ENCODE results near the gene TAF9. TPM values are rescaled to one million over a fixed set of nuclear protein-coding genes. Genes with fewer than 3 reads are reported as not detected.
"Not testable (repeated sequence)": the region's sequence is repeated elsewhere in the genome, so short reads cannot be mapped to it uniquely, and the experiment has no call there.

Gene TAF9
- total RNA-seq, 1 experiment from 2014 or later, result 76.1 TPM

GRCh38 chr5:69334793-69335268 is 34.5 kb downstream of the TAF9 start (continued):
- TF ChIP-seq HMGXB4 (CRISPR knock-in tag; IDR thresholded peaks at IDR 0.05) (0 out of 2 replicates have a peak, but pooled peaks have one; percentile 29), GABPB1 (CRISPR knock-in tag; IDR thresholded peaks at IDR 0.05) (peak; percentile 27; the same call in 1 of the 2 replicates), ZNF281 (CRISPR knock-in tag; IDR thresholded peaks at IDR 0.05) (no peak), MAX (CRISPR knock-in tag; IDR thresholded peaks at IDR 0.05) (peak; percentile 23; the same call in 1 of the 2 replicates), OVOL2 (CRISPR knock-in tag; IDR thresholded peaks at IDR 0.05; ENCODE audit: borderline replicate concordance) (no peak), SOX15 (CRISPR knock-in tag; IDR thresholded peaks at IDR 0.05) (no peak), CTCF (IDR thresholded peaks at IDR 0.05) (peak; percentile 53), TEAD4 (CRISPR knock-in tag; IDR thresholded peaks at IDR 0.05) (no peak), PRDM15 (CRISPR knock-in tag; IDR thresholded peaks at IDR 0.05) (no peak), GRHL2 (CRISPR knock-in tag; IDR thresholded peaks at IDR 0.05; ENCODE audit: insufficient replicate concordance, severe bottlenecking) (no peak), ATF1 (CRISPR knock-in tag; IDR thresholded peaks at IDR 0.05) (no peak), NFE2L1 (CRISPR knock-in tag; IDR thresholded peaks at IDR 0.05) (no peak)

- ChIA-PET CTCF (interaction anchor here (0.5 to 3.0 kb wide), 23 partner anchors 8 to 311 kb away, joined by 3 to 31 read pairs (median 5); partner anchors contain the start of genes CCNB1, CENPH, RAD17 and SLC30A5), POLR2A (interaction anchor here (0.6 to 1.0 kb wide), 2 partner anchors 34 to 71 kb away, joined by 3 to 5 read pairs; no protein-coding TSS in a partner anchor)
- H3K36me3 Mint-ChIP-seq; H3K27ac Mint-ChIP-seq; ATAC-seq; H3K4me3 Mint-ChIP-seq; DNase-seq (ENCODE audit: low spot score); H3K9me3 Mint-ChIP-seq: not testable (repeated sequence)
- Mint-ChIP-seq H3K27me3 (ENCODE audit: low read depth) (peaks cover 14% of the 10 kb centered on the region), H3K4me1 (peaks cover 13% of the 10 kb centered on the region)
These were observed 35.5 kb downstream of the TAF9 start for GRCh38 chr5:69333668-69334315.

Measured in WTC11 (cell line).